22Rv1 (cell line): ENCODE data around the gene KPNA6.
"Not testable (repeated sequence)": the region's sequence is repeated elsewhere in the genome, so short reads cannot be mapped to it uniquely, and the experiment has no call there.

Source experiments
- H3K27ac ChIP-seq: fragments of 450-650 bp; 2 replicates; pipeline ENCODE4 v1.5.1; 2017
- CTCF ChIP-seq: fragments of 450-650 bp; IDR thresholded peaks from 2 replicates; pipeline ENCODE4 v1.5.1; 2017; ENCODE audit warnings: mild to moderate bottlenecking
- ZFX ChIP-seq: fragments of 450-650 bp; IDR thresholded peaks from 2 replicates; pipeline ENCODE4 v1.6.1; 2017; ENCODE audit warnings: antibody characterized with exemption, borderline replicate concordance

Gene KPNA6

GRCh38 chr1:32105338-32105737 is 2.5 kb upstream of the KPNA6 start:
- TF ChIP-seq ZFX (no peak), CTCF (no peak)
- H3K27ac ChIP-seq, result no peak overlapping the region

- H3K27ac ChIP-seq, result no peak overlapping the region; the same call in 1 of the 2 replicates
- TF ChIP-seq ZFX (no peak), CTCF (no peak)
Measured at GRCh38 chr1:32106663-32107275, 1.1 kb upstream of the KPNA6 start.

GRCh38 chr1:32111040-32111623 is 3.3 kb downstream of the KPNA6 start:
- TF ChIP-seq CTCF, result no peak
- TF ChIP-seq ZFX, result no peak
- H3K27ac ChIP-seq, result no peak overlapping the region

- H3K27ac ChIP-seq, result no peak overlapping the region
- TF ChIP-seq CTCF (no peak), ZFX (no peak)
Measured at GRCh38 chr1:32111789-32112188, 3.9 kb downstream of the KPNA6 start.

- TF ChIP-seq CTCF, result no peak
- no peak for TF ChIP-seq ZFX
- H3K27ac ChIP-seq, result no peak overlapping the region
Measured at GRCh38 chr1:32112806-32113375, 5.0 kb downstream of the KPNA6 start.

- not testable (repeated sequence) for H3K27ac ChIP-seq
Measured at GRCh38 chr1:32113436-32113835, 5.6 kb downstream of the KPNA6 start.

- TF ChIP-seq ZFX, result no peak
- no peak for TF ChIP-seq CTCF
Measured at GRCh38 chr1:32114420-32114819, 6.6 kb downstream of the KPNA6 start.

More at GRCh38 chr1:32114420-32114819, 6.6 kb downstream of the KPNA6 start:
- no peak overlapping the region for H3K27ac ChIP-seq
